H1 (cell line): Measurements from ENCODE around the gene MRPL3. TPM values are rescaled to one million over a fixed set of nuclear protein-coding genes. Genes with fewer than 3 reads are reported as not detected.

Experiments used
- CTCF ChIA-PET: fragments of 300-600 bp; sonication (Branson Sonifier 250); formaldehyde crosslinking; loops from one replicate; lab custom pipeline; 2021; ENCODE audit not compliant: partially characterized antibody; lab: Charles Lee
- POLR2A ChIA-PET: fragments of 300-600 bp; sonication (Branson Sonifier 250); formaldehyde crosslinking; loops from one replicate; lab custom pipeline; 2021; ENCODE audit warnings: inconsistent platforms; ENCODE audit not compliant: partially characterized antibody; lab: Charles Lee
- DNase-seq, 2 experiments: peaks; one replicate each; pipeline versions ENCODE4 v3.0.0 to v3.0.0-alpha.2; 2010 to 2022; ENCODE audit warnings: low spot score in 2 of 2, low read depth in 1 of 2, mixed read lengths in 1 of 2
- FAIRE-seq: peaks from 2 replicates; lab custom pipeline; 2011; peaks lifted over from hg19 to GRCh38; lab: Jason Lieb, UNC
- H2AFZ ChIP-seq: 2 replicates; pipeline ENCODE4 v1.8.1; 2012; ENCODE audit warnings: low read length, inconsistent platforms
- H2AK5ac ChIP-seq: 2 replicates; pipeline ENCODE4 v1.6.1; 2013; ENCODE audit warnings: low read depth, low read length
- H2BK120ac ChIP-seq: replicated peaks from 2 replicates; pipeline ENCODE3; 2013; ENCODE audit warnings: low read depth, low read length, inconsistent platforms
- H2BK12ac ChIP-seq: 2 replicates; pipeline ENCODE4 v1.6.1; 2013; ENCODE audit warnings: low read depth, low read length
- H2BK15ac ChIP-seq: 2 replicates; pipeline ENCODE4 v1.6.1; 2013; ENCODE audit warnings: low read length
- H2BK20ac ChIP-seq: 2 replicates; pipeline ENCODE4 v1.6.1; 2013; ENCODE audit warnings: low read length
- H2BK5ac ChIP-seq: 2 replicates; pipeline ENCODE4 v1.6.1; 2013; ENCODE audit warnings: low read depth, low read length
- H3K14ac ChIP-seq: 2 replicates; pipeline ENCODE4 v1.6.1; 2013; ENCODE audit warnings: inconsistent platforms; ENCODE audit not compliant: insufficient read length
- H3K18ac ChIP-seq: 2 replicates; pipeline ENCODE4 v1.6.1; 2013; ENCODE audit warnings: low read length; ENCODE audit errors: extremely low read depth
- H3K23ac ChIP-seq: 2 replicates; pipeline ENCODE4 v1.6.1; 2013; ENCODE audit warnings: inconsistent platforms; ENCODE audit not compliant: insufficient read length
- H3K23me2 ChIP-seq: 2 replicates; pipeline ENCODE4 v1.6.1; 2013; ENCODE audit warnings: low read depth, low read length
- H3K27ac ChIP-seq: 2 replicates; pipeline ENCODE4 v1.6.1; 2011; ENCODE audit warnings: low read depth, low read length, inconsistent platforms
- H3K27me3 ChIP-seq, 4 experiments: replicated peaks in 1 of 4; 1 replicate in 1 of 4; 2 replicates in 3 of 4; pipeline versions ENCODE4 v1.6.1 to v1.8.1; 2011 to 2013; ENCODE audit warnings: low read length in 3 of 4, mild to moderate bottlenecking in 3 of 4, inconsistent platforms in 2 of 4, mixed read lengths in 2 of 4, moderate library complexity in 1 of 4; ENCODE audit not compliant: control insufficient read depth in 3 of 4, insufficient read depth in 3 of 4; ENCODE audit errors: extremely low read depth in 1 of 4
- H3K36me3 ChIP-seq, 4 experiments: 2 replicates each; pipeline versions ENCODE4 v1.6.1 to v1.8.1; 2011 to 2013; ENCODE audit warnings: mild to moderate bottlenecking in 4 of 4, low read length in 3 of 4, moderate library complexity in 2 of 4, control low read depth in 1 of 4, inconsistent platforms in 1 of 4; ENCODE audit not compliant: insufficient read depth in 4 of 4, control insufficient read depth in 2 of 4
- H3K4ac ChIP-seq: replicated peaks from 2 replicates; pipeline ENCODE3; 2013; ENCODE audit warnings: low read length, low read depth, mixed read lengths, inconsistent platforms; ENCODE audit not compliant: insufficient read length
- H3K4me1 ChIP-seq, 4 experiments: replicated peaks in 1 of 4; 1 replicate in 1 of 4; 2 replicates in 3 of 4; pipeline versions ENCODE4 v1.6.1 to v1.8.1; 2011 to 2013; ENCODE audit warnings: low read length in 3 of 4, inconsistent platforms in 2 of 4, mixed read lengths in 1 of 4; ENCODE audit not compliant: insufficient read depth in 4 of 4, control insufficient read depth in 3 of 4
- H3K4me2 ChIP-seq, 2 experiments: 2 replicates each; pipeline versions ENCODE4 v1.6.1 to v1.8.1; 2011 to 2013; ENCODE audit warnings: low read depth in 2 of 2, low read length in 2 of 2, control low read depth in 1 of 2, inconsistent platforms in 1 of 2, mild to moderate bottlenecking in 1 of 2; ENCODE audit not compliant: insufficient read depth in 1 of 2
- H3K4me3 ChIP-seq, 4 experiments: fragments of 200-600, 300-600 bp in 1 of 4; sonication (generic), shearing (Covaris generic), sonication (Bioruptor Twin) in 1 of 4; 2 replicates each; pipeline versions ENCODE4 v1.5.1 to v1.8.1; 2011 to 2016; ENCODE audit warnings: low read length in 4 of 4, low read depth in 3 of 4, control low read depth in 2 of 4, inconsistent platforms in 2 of 4, mild to moderate bottlenecking in 2 of 4, mixed read lengths in 1 of 4, moderate library complexity in 1 of 4; ENCODE audit not compliant: insufficient read depth in 2 of 4; ENCODE audit errors: extremely low read depth in 1 of 4
- H3K56ac ChIP-seq: replicated peaks from 2 replicates; pipeline ENCODE3; 2013; ENCODE audit warnings: low read depth, mild to moderate bottlenecking, mixed read lengths, low read length, inconsistent platforms; ENCODE audit not compliant: insufficient read length
- H3K79me1 ChIP-seq: 2 replicates; pipeline ENCODE4 v1.6.1; 2013; ENCODE audit warnings: low read depth, low read length, control low read depth
- H3K79me2 ChIP-seq, 2 experiments: 2 replicates each; pipeline versions ENCODE4 v1.6.1 to v1.8.1; 2012 to 2013; ENCODE audit warnings: low read length in 2 of 2, mild to moderate bottlenecking in 2 of 2, inconsistent platforms in 1 of 2; ENCODE audit not compliant: insufficient read depth in 2 of 2, control insufficient read depth in 1 of 2
- H3K9ac ChIP-seq, 4 experiments: replicated peaks in 1 of 4; 1 replicate in 1 of 4; 2 replicates in 3 of 4; pipeline versions ENCODE4 v1.6.1 to v1.8.1; 2011 to 2013; ENCODE audit warnings: low read depth in 3 of 4, low read length in 3 of 4, control low read depth in 2 of 4, mild to moderate bottlenecking in 2 of 4, moderate library complexity in 2 of 4, inconsistent platforms in 1 of 4; ENCODE audit errors: extremely low read depth in 1 of 4
- H3K9me3 ChIP-seq, 2 experiments: 2 replicates each; pipeline versions ENCODE4 v1.6.1 to v1.8.1; 2012 to 2013; ENCODE audit warnings: mild to moderate bottlenecking in 2 of 2, moderate library complexity in 2 of 2, control low read depth in 1 of 2, inconsistent platforms in 1 of 2, low read depth in 1 of 2, low read length in 1 of 2, mixed read lengths in 1 of 2; ENCODE audit not compliant: insufficient read depth in 2 of 2
- H4K20me1 ChIP-seq, 2 experiments: replicated peaks in 1 of 2; 2 replicates each; pipeline versions ENCODE3 to v1.8.1; 2011 to 2013; ENCODE audit warnings: inconsistent platforms in 2 of 2, low read length in 2 of 2, mild to moderate bottlenecking in 1 of 2; ENCODE audit not compliant: insufficient read depth in 2 of 2, control insufficient read depth in 1 of 2
- H4K5ac ChIP-seq: 2 replicates; pipeline ENCODE4 v1.6.1; 2013; ENCODE audit warnings: low read length, low read depth, mixed read lengths, inconsistent platforms; ENCODE audit not compliant: insufficient read length
- H4K8ac ChIP-seq: 2 replicates; pipeline ENCODE4 v1.8.0; 2013; ENCODE audit warnings: mild to moderate bottlenecking, moderate library complexity, low read length, inconsistent platforms; ENCODE audit not compliant: insufficient read depth; ENCODE audit errors: extremely low read depth
- H4K91ac ChIP-seq: replicated peaks from 2 replicates; pipeline ENCODE3; 2013; ENCODE audit warnings: low read length, mixed read lengths, inconsistent platforms; ENCODE audit not compliant: insufficient read length
- CEBPB ChIP-seq: IDR thresholded peaks from 2 replicates; pipeline ENCODE4 v1.6.1; 2012; ENCODE audit warnings: low read depth, low read length
- E2F6 ChIP-seq: IDR thresholded peaks from 2 replicates; pipeline ENCODE4 v1.6.1; 2012; ENCODE audit warnings: inconsistent platforms
- EZH2 ChIP-seq: fragments of 200-600 bp; sonication (generic); IDR thresholded peaks from 2 replicates; pipeline ENCODE4 v1.7.1; 2012; ENCODE audit warnings: low read depth, mild to moderate bottlenecking, moderate library complexity, low read length, inconsistent platforms; ENCODE audit not compliant: severe bottlenecking
- JUN ChIP-seq: IDR thresholded peaks from 2 replicates; pipeline ENCODE4 v1.6.1; 2011; ENCODE audit warnings: low read depth, mild to moderate bottlenecking, improper control_type of control experiment, low read length
- MAFK ChIP-seq: IDR thresholded peaks from 2 replicates; pipeline ENCODE4 v1.6.1; 2012; ENCODE audit warnings: low read depth, mild to moderate bottlenecking, improper control_type of control experiment, low read length
- SP2 ChIP-seq: IDR thresholded peaks from 2 replicates; pipeline ENCODE4 v1.6.1; 2012; ENCODE audit warnings: mild to moderate bottlenecking, low read length, inconsistent platforms
- SRF ChIP-seq: IDR thresholded peaks from 2 replicates; pipeline ENCODE4 v1.6.1; 2011; ENCODE audit warnings: mild to moderate bottlenecking, low read depth, low read length, moderate library complexity
- WGBS, 2 experiments: shearing (Covaris generic) in 1 of 2; methylation state at CpG; one replicate each; pipeline versions ENCODE4 v1.1.6 to v1.1.7; 2013 to 2015; ENCODE audit warnings: low lambda C conversion rate in 2 of 2, mixed read lengths in 2 of 2, inconsistent platforms in 1 of 2, low coverage in 1 of 2, missing lambda C conversion rate in 1 of 2; ENCODE audit not compliant: insufficient replicate concordance in 2 of 2, insufficient coverage in 1 of 2, insufficient read length in 1 of 2; ENCODE audit errors: extremely low coverage in 1 of 2, missing lambda C conversion rate in 1 of 2; 5-methylcytosine and 5-hydroxymethylcytosine counted together
- polyA plus RNA-seq, 7 experiments: library from polyadenylated mRNA; depleted of rRNA in 3 of 7; stranded (reverse) in 5 of 7; unstranded in 2 of 7; fragments of >200 nt in 5 of 7; fragments of 200-250 nt in 2 of 7; gene quantifications; 1 replicate in 5 of 7; 2 replicates in 1 of 7; 4 replicates in 1 of 7; pipeline versions ENCODE4 v1.2.1 to v1.2.3, GENCODE V29; 2011 to 2013; ENCODE audit warnings: missing spikeins in 2 of 7, mixed read lengths in 2 of 7
- total RNA-seq: library from RNA; stranded (reverse); fragmentation: NEBNext Ultra II Directional; extraction: Animal tissue kit (Norgen Biotek cat#: 25700); gene quantifications from 2 replicates; pipeline ENCODE4 v1.2.1, GENCODE V29; 2021
- TF ChIP-seq, protein P1 (sequence below): IDR thresholded peaks from 2 replicates; pipeline ENCODE4 v1.6.1; 2011; ENCODE audit warnings: low read length, improper control_type of control experiment

Gene MRPL3
- total and polyA plus RNA-seq, 2 of the 8 experiments (the other 6 are each of a cell fraction or from before 2014, with no cell fraction given): 164 to 175 TPM

DNA sequence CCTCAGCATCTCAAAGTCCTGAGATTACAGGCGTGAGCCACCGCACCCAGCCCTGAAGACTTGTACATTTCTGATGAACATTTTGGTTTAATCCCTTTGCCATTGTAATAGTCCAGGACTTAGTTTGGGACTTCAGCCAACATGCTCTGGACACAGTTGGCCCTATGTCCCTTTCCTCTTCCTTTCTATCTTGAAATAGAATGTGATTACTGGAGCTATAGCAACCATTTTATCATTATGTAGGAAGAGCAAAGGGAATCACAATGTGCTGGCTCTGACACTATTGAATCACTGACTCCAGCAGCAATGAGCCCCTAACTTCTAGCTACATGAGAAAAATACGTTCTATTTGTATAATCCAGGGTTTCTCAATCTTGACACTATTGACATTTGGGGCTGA lies 34.8 kb upstream of the MRPL3 start:
- Histone ChIP-seq H3K23ac (no peak overlapping the region), H4K91ac (no peak overlapping the region), H2BK20ac (no peak overlapping the region), H2BK5ac (no peak overlapping the region), H3K36me3 (no peaks in the 10 kb centered on the region), H2BK120ac (no peak overlapping the region), H2BK12ac (no peak overlapping the region), H3K9me3 (no peaks in the 10 kb centered on the region), H4K8ac (no peak overlapping the region), H2BK15ac (no peak overlapping the region), H3K4me2 (no peak overlapping the region), H3K4ac (no peak overlapping the region), H4K5ac (no peak overlapping the region), H3K79me2 (no peaks in the 10 kb centered on the region), H3K56ac (no peak overlapping the region), H3K27me3 (no peaks in the 10 kb centered on the region), H3K14ac (no peak overlapping the region), H3K18ac (no peak overlapping the region), H3K23me2 (0 out of 2 replicates have a peak, but pooled peaks cover 3% of the 10 kb centered on the region), H2AFZ (no peak overlapping the region), H4K20me1 (no peaks in the 10 kb centered on the region), H3K9ac (no peak overlapping the region), H2AK5ac (no peak overlapping the region), H3K79me1 (no peaks in the 10 kb centered on the region), H3K4me3 (no peak overlapping the region), H3K4me1 (peaks cover 0 to 5% (median 3%) of the 10 kb centered on the region in 4 experiments; a peak in 3 of 7 replicates), H3K27ac (no peak overlapping the region)
- ChIA-PET POLR2A (no interaction called here), CTCF (interaction anchor here (4.6 kb wide), 1 partner anchor 12 kb away, joined by 39 read pairs; no protein-coding TSS in a partner anchor)
- DNase-seq (no peak), FAIRE-seq (no peak)
- WGBS, 2 experiments: 94% methylated on average over 3 of the region's 3 CpGs; no CpG with 5 or more reads in 1 of the 2 experiments
- TF ChIP-seq SRF (no peak), CEBPB (no peak), JUN (no peak), SP2 (no peak), EZH2 (no peak), E2F6 (no peak), MAFK (no peak)
- TF ChIP-seq, protein P1, sequence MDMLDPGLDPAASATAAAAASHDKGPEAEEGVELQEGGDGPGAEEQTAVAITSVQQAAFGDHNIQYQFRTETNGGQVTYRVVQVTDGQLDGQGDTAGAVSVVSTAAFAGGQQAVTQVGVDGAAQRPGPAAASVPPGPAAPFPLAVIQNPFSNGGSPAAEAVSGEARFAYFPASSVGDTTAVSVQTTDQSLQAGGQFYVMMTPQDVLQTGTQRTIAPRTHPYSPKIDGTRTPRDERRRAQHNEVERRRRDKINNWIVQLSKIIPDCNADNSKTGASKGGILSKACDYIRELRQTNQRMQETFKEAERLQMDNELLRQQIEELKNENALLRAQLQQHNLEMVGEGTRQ: no peak
